Tibial nerve (tissue), 4 donors: ENCODE data around the gene TBX15.

ENCODE experiments used
- EP300 ChIP-seq, 2 donors: sonication (generic); formaldehyde crosslinking; IDR thresholded peaks; one replicate each; pipeline ENCODE4 v1.6.1; 2017; ENCODE audit warnings: antibody characterized with exemption in 2 of 2, mild to moderate bottlenecking in 1 of 2
- POLR2A ChIP-seq, 2 donors: fragments of 450-650 bp; IDR thresholded peaks; one replicate each; pipeline ENCODE4 v1.6.1; 2017; ENCODE audit warnings: antibody characterized with exemption in 2 of 2, mild to moderate bottlenecking in 2 of 2, moderate library complexity in 2 of 2
- TF ChIP-seq, protein P1 (sequence below), 5 experiments: fragments of 200-600 bp in 3 of 5; fragments of 450-650 bp in 2 of 5; sonication (generic) in 3 of 5; IDR thresholded peaks; one replicate each; pipeline ENCODE4 v1.5.1; 2016 to 2019; ENCODE audit warnings: antibody characterized with exemption in 5 of 5, mild to moderate bottlenecking in 3 of 5, moderate library complexity in 2 of 5

DNA sequence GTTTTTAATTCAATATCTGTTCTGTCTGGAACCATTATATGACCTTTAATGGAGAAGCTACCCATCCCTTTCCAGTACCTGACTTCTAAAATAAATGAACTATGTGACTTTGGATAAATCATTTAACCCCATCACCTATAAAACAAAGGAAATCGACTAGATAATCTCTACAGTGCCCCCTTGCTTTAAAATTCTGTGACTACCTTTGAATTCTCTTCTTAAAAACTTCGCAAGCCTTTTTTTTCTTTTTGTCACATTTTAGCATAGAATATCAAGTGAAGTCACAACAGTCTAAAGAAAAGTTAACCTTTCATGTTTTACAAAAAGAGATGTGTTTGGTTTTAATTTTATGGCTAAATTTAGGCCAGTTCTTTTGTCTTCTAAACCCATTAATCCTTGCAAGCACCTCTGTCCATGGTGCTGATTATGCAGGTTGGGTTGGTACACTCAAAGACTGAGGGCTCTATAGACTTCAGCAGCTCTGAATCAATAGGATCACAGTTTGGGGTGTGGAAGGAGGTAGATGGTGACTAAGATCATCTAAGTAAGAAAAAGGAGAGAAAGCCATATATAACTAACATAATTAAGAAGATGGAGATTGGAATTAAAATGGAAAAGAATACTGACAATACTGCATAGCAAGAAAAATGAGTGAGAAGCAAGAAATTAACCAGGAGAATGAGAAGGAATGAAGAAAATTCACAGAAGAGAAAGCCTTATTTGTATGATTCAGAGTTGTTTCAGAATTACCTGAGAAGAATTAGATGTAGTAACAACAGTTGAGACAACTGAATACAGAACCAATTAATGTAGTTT, 59.2 kb downstream of the TBX15 start:
- TF ChIP-seq, protein P1, sequence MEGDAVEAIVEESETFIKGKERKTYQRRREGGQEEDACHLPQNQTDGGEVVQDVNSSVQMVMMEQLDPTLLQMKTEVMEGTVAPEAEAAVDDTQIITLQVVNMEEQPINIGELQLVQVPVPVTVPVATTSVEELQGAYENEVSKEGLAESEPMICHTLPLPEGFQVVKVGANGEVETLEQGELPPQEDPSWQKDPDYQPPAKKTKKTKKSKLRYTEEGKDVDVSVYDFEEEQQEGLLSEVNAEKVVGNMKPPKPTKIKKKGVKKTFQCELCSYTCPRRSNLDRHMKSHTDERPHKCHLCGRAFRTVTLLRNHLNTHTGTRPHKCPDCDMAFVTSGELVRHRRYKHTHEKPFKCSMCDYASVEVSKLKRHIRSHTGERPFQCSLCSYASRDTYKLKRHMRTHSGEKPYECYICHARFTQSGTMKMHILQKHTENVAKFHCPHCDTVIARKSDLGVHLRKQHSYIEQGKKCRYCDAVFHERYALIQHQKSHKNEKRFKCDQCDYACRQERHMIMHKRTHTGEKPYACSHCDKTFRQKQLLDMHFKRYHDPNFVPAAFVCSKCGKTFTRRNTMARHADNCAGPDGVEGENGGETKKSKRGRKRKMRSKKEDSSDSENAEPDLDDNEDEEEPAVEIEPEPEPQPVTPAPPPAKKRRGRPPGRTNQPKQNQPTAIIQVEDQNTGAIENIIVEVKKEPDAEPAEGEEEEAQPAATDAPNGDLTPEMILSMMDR (IDR thresholded peaks at IDR 0.05), result no peak
- TF ChIP-seq POLR2A (IDR thresholded peaks at IDR 0.05) (no peak), EP300 (IDR thresholded peaks at IDR 0.05) (no peak)
